Endothelial cell of umbilical vein (primary cell): ENCODE data around the gene SPEF2. TPM values are rescaled to one million over a fixed set of nuclear protein-coding genes. Genes with fewer than 3 reads are reported as not detected.

Source experiments
- BruUV-seq: library from RNA; stranded (reverse); fragments of 400-500 nt; replicated peaks from 2 replicates; lab custom pipeline; 2021; lab: Mats Ljungman, UMichigan
- CTCF ChIA-PET: fragments of 300-600, 350-600 bp; sonication (Branson Sonifier 250); formaldehyde crosslinking; loops from one replicate; lab custom pipeline; 2021; ENCODE audit warnings: antibody characterized with exemption, inconsistent platforms; lab: Charles Lee
- POLR2A ChIA-PET: fragments of 300-600, 350-600 bp; sonication (Branson Sonifier 250); formaldehyde crosslinking; loops from one replicate; lab custom pipeline; 2021; ENCODE audit warnings: antibody characterized with exemption, inconsistent platforms; lab: Charles Lee
- DNase-seq: peaks from one replicate; pipeline ENCODE4 v3.0.0-alpha.2; 2011; ENCODE audit warnings: low read depth, low spot score
- FAIRE-seq: peaks from 2 replicates; lab custom pipeline; 2011; peaks lifted over from hg19 to GRCh38; lab: Jason Lieb, UNC
- H2AFZ ChIP-seq: 2 replicates; pipeline ENCODE4 v1.6.0; 2012; ENCODE audit warnings: low read depth, low read length, control low read depth, inconsistent platforms
- H3K27ac ChIP-seq: 2 replicates; pipeline ENCODE4 v1.5.1; 2011; ENCODE audit warnings: low read depth, mild to moderate bottlenecking, control low read depth, low read length, moderate library complexity; ENCODE audit not compliant: insufficient read depth
- H3K27me3 ChIP-seq, 2 experiments: 2 replicates each; pipeline versions ENCODE4 v1.6.0 to v1.6.1; 2011; ENCODE audit warnings: low read length in 2 of 2, mixed read lengths in 1 of 2; ENCODE audit not compliant: control insufficient read depth in 2 of 2, insufficient read depth in 2 of 2
- H3K36me3 ChIP-seq, 2 experiments: 2 replicates in 1 of 2; 3 replicates in 1 of 2; pipeline ENCODE4 v1.5.1; 2011; ENCODE audit warnings: low read length in 2 of 2, mild to moderate bottlenecking in 1 of 2, moderate library complexity in 1 of 2; ENCODE audit not compliant: control insufficient read depth in 2 of 2, insufficient read depth in 2 of 2; ENCODE audit errors: extremely low read depth in 1 of 2
- H3K4me1 ChIP-seq: 3 replicates; pipeline ENCODE4 v1.5.1; 2011; ENCODE audit warnings: mild to moderate bottlenecking, low read length; ENCODE audit not compliant: control insufficient read depth, insufficient read depth; ENCODE audit errors: extremely low read depth
- H3K4me2 ChIP-seq: 2 replicates; pipeline ENCODE4 v1.6.1; 2011; ENCODE audit warnings: low read length, control low read depth, mixed read lengths; ENCODE audit not compliant: insufficient read depth
- H3K4me3 ChIP-seq, 3 experiments: fragments of 200-600 bp in 1 of 3; sonication (generic), shearing (Covaris generic) in 1 of 3; replicated peaks in 1 of 3; 2 replicates each; pipeline ENCODE4 v1.5.1; 2011 to 2016; ENCODE audit warnings: control low read depth in 3 of 3, low read length in 3 of 3, mild to moderate bottlenecking in 2 of 3, inconsistent platforms in 1 of 3, low read depth in 1 of 3, moderate library complexity in 1 of 3; ENCODE audit not compliant: insufficient read depth in 1 of 3
- H3K79me2 ChIP-seq: 2 replicates; pipeline ENCODE4 v1.6.0; 2012; ENCODE audit warnings: low read length, inconsistent platforms; ENCODE audit not compliant: control insufficient read depth, insufficient read depth
- H3K9ac ChIP-seq: replicated peaks from 2 replicates; pipeline ENCODE3; 2011; ENCODE audit warnings: low read length, control low read depth; ENCODE audit not compliant: insufficient read depth; ENCODE audit errors: extremely low read depth
- H3K9me1 ChIP-seq: replicated peaks from 3 replicates; pipeline ENCODE4 v1.6.0; 2011; ENCODE audit warnings: mild to moderate bottlenecking, low read length; ENCODE audit not compliant: control insufficient read depth, insufficient read depth; ENCODE audit errors: extremely low read depth
- H3K9me3 ChIP-seq: replicated peaks from 2 replicates; pipeline ENCODE4 v1.5.1; 2012; ENCODE audit warnings: low read length, inconsistent platforms; ENCODE audit not compliant: control insufficient read depth, insufficient read depth
- H4K20me1 ChIP-seq: replicated peaks from 2 replicates; pipeline ENCODE3; 2011; ENCODE audit warnings: mild to moderate bottlenecking, low read length; ENCODE audit not compliant: control insufficient read depth, insufficient read depth; ENCODE audit errors: extremely low read depth
- EZH2 ChIP-seq: IDR thresholded peaks from 2 replicates; pipeline ENCODE4 v1.6.1; 2012; ENCODE audit warnings: borderline replicate concordance, low read depth, mild to moderate bottlenecking, moderate library complexity, low read length, inconsistent platforms; ENCODE audit not compliant: severe bottlenecking
- FOS ChIP-seq: IDR thresholded peaks from 2 replicates; pipeline ENCODE4 v1.6.1; 2011; ENCODE audit warnings: mild to moderate bottlenecking, low read length, moderate library complexity, borderline replicate concordance; ENCODE audit not compliant: insufficient read depth
- GATA2 ChIP-seq: IDR thresholded peaks from 2 replicates; pipeline ENCODE4 v1.7.0; 2011; ENCODE audit warnings: low read depth, mild to moderate bottlenecking, moderate library complexity, mixed read lengths, low read length; ENCODE audit not compliant: insufficient read length, insufficient read depth
- JUN ChIP-seq: IDR thresholded peaks from 2 replicates; pipeline ENCODE4 v1.6.1; 2011; ENCODE audit warnings: borderline replicate concordance, low read depth; ENCODE audit not compliant: insufficient read length, insufficient read depth
- MYC ChIP-seq: IDR thresholded peaks from one replicate; pipeline ENCODE4 v1.6.1; 2011; ENCODE audit warnings: mild to moderate bottlenecking, low read depth, low read length
- POLR2A ChIP-seq: IDR thresholded peaks from 2 replicates; pipeline ENCODE4 v1.6.1; 2012; ENCODE audit warnings: low read depth, mild to moderate bottlenecking, control low read depth, low read length
- POLR2AphosphoS5 ChIP-seq: IDR thresholded peaks from 2 replicates; pipeline ENCODE4 v1.6.1; 2012; ENCODE audit warnings: low read depth, mild to moderate bottlenecking, control low read depth, low read length, moderate library complexity; ENCODE audit not compliant: insufficient read depth
- dilution Hi-C: fragments of 300-500 bp; cut with MboI; formaldehyde crosslinking; loops from one replicate; pipeline ENCODE4 v1.15.0; 2019; ENCODE audit warnings: low sequenced_read_pairs; ENCODE audit not compliant: extremely low pct_ligation_motif_present
- intact Hi-C: fragments of 100-400 bp; cut with micrococcal nuclease; formaldehyde crosslinking; loops from one replicate; pipeline ENCODE4 v1.10.0; 2022
- polyA plus RNA-seq, 4 experiments: library from polyadenylated mRNA; depleted of rRNA in 3 of 4; stranded (reverse) in 3 of 4; unstranded in 1 of 4; fragments of >200 nt; gene quantifications; 2 replicates each; pipeline versions ENCODE4 v1.2.1 to v1.2.3, GENCODE V29; 2011 to 2012; ENCODE audit warnings: missing spikeins in 1 of 4
- total RNA-seq: library from RNA; stranded (reverse); gene quantifications from 2 replicates; pipeline ENCODE4 v1.2.3, GENCODE V29; 2021
- TF ChIP-seq, protein P1 (sequence below): IDR thresholded peaks from 2 replicates; pipeline ENCODE4 v1.6.1; 2011; ENCODE audit not compliant: insufficient read depth, insufficient read length
- TF ChIP-seq, protein P2 (sequence below), 2 donors: IDR thresholded peaks; 1 replicate in 1 of 2; 2 replicates in 1 of 2; pipeline ENCODE4 v1.5.1; 2011; ENCODE audit warnings: low read length in 2 of 2, mild to moderate bottlenecking in 2 of 2, moderate library complexity in 2 of 2, control low read depth in 1 of 2, inconsistent platforms in 1 of 2, low read depth in 1 of 2; ENCODE audit not compliant: insufficient read depth in 1 of 2; ENCODE audit errors: extremely low read depth in 1 of 2

SPEF2 gene
- total and polyA plus RNA-seq, 2 donors (not counting 3 experiments of a cell fraction or from before 2014, with no cell fraction given): 0.28 to 0.73 TPM

GRCh38 chr5:35847491-35847890 lies 229.8 kb downstream of the SPEF2 start:
- no peaks in the 10 kb centered on the region for H3K79me2 ChIP-seq
- H3K27ac ChIP-seq: no peak overlapping the region
- TF ChIP-seq, protein P1, sequence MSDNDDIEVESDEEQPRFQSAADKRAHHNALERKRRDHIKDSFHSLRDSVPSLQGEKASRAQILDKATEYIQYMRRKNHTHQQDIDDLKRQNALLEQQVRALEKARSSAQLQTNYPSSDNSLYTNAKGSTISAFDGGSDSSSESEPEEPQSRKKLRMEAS: no peak
- no peak for TF ChIP-seq EZH2
- TF ChIP-seq POLR2A: no peak
- TF ChIP-seq, protein P2, sequence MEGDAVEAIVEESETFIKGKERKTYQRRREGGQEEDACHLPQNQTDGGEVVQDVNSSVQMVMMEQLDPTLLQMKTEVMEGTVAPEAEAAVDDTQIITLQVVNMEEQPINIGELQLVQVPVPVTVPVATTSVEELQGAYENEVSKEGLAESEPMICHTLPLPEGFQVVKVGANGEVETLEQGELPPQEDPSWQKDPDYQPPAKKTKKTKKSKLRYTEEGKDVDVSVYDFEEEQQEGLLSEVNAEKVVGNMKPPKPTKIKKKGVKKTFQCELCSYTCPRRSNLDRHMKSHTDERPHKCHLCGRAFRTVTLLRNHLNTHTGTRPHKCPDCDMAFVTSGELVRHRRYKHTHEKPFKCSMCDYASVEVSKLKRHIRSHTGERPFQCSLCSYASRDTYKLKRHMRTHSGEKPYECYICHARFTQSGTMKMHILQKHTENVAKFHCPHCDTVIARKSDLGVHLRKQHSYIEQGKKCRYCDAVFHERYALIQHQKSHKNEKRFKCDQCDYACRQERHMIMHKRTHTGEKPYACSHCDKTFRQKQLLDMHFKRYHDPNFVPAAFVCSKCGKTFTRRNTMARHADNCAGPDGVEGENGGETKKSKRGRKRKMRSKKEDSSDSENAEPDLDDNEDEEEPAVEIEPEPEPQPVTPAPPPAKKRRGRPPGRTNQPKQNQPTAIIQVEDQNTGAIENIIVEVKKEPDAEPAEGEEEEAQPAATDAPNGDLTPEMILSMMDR (IDR thresholded peaks at IDR 0.05; ENCODE audit: extremely low read depth in 1 of 2, insufficient read depth in 1 of 2, low read depth in 1 of 2, low read length in 2 of 2): no peak
- TF ChIP-seq POLR2AphosphoS5: no peak
- TF ChIP-seq MYC: no peak
- no peak for TF ChIP-seq JUN
- no peak for TF ChIP-seq FOS
- TF ChIP-seq GATA2: no peak
- H3K9me3 ChIP-seq: peaks cover 2% of the 10 kb centered on the region
- no peak for DNase-seq
- no peaks in the 10 kb centered on the region for H3K27me3 ChIP-seq
- ChIA-PET CTCF (no interaction called here), POLR2A (no interaction called here)
- BruUV-seq: no TSS peak
- no peaks in the 10 kb centered on the region for H4K20me1 ChIP-seq
- dilution Hi-C loops: no loop called here
- no peak overlapping the region for H3K4me3 ChIP-seq
- intact Hi-C loops: no loop called here
- no peak overlapping the region for H2AFZ ChIP-seq
- H3K36me3 ChIP-seq: no peaks in the 10 kb centered on the region
- no peak overlapping the region for H3K4me2 ChIP-seq
- H3K4me1 ChIP-seq: no peaks in the 10 kb centered on the region
- H3K9ac ChIP-seq: no peak overlapping the region
- no peaks in the 10 kb centered on the region for H3K9me1 ChIP-seq
- FAIRE-seq: no peak
